GM19043 (cell line): ENCODE data around the gene RAB21.
"Not testable (repeated sequence)": the region's sequence is repeated elsewhere in the genome, so short reads cannot be mapped to it uniquely, and the experiment has no call there.

Source experiments
- ATAC-seq: cut with Tn5 transposase; IDR thresholded peaks from one replicate; pipeline ENCODE4 v1.9.1; 2021; ENCODE audit warnings: low read depth; ENCODE audit not compliant: unreplicated experiment

Gene RAB21

DNA sequence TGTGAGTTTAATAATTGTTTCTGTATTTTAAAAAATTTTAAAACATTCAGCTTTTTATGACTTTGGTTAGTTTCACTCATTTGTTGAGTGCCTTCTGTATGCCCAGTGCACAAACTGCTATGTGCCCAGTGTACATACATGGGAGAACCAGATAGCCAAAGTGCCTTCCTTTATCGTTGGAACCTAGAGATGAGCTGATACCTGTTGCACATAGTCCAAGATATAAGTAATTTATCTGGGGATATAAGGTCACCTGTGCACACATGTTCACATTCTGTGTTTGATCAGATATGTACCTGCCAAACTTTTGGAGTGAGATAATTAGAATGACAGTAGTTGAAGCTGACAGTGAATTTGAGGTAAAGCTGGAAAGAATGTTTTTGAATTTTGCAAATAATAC lies 37.9 kb downstream of the RAB21 start:
- ATAC-seq: no peak

DNA sequence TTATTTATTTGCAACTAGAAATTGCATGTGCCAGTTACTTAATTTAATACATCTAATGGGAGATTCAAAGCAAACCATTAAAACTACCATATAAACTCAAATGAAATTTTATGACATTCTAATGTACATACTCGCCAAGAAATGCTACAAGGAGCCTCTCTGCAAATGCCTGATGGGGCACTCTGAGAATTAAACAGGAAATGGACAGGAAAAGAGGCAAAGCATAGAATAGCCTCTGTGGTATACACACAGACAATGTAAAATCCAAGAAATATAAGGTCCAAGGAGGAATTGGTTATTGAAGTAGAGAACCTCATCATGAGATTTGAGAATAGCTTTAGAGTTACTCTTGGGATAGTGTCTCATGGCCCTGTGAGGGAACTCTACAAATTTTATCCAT lies 41.2 kb downstream of the RAB21 start:
- ATAC-seq: no peak

DNA sequence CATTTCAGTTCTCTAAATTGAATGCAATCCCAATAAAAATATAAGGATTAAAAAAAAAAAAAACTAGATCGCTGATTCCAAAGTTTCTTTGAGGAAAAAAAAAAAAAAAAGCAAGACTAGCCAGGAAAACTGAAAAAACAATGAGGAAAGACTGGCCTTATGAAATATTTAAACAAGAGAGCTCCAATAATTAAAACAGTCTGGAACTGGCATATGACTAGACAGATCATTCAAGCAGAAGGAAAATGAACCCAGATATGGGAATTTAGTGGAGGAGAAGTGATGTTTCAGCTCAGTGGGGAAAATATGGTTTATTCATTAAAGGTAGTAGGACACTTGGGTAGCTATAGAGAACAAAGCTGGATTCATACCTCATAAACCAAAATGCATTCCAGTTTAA lies 42.9 kb downstream of the RAB21 start:
- ATAC-seq: no peak

DNA sequence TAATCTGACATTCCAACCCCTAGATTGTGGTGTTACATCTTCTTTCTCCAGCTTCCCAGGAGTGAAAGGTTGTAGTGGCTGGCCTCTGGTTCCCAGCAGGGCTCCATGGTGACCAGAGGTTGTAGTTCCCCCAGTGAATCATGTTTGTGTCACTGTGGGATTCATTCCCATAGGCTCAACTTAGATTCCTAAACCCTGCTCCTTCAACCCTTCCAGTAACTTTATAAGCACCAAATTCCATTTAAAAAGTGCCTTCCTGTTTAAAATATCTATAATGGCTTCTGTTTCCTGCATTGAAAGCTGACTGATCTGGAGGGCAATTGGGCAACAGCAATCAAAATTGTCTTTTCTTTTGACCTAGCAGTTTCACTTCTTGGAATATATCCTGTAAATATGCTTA lies 44.4 kb downstream of the RAB21 start:
- no peak for ATAC-seq

DNA sequence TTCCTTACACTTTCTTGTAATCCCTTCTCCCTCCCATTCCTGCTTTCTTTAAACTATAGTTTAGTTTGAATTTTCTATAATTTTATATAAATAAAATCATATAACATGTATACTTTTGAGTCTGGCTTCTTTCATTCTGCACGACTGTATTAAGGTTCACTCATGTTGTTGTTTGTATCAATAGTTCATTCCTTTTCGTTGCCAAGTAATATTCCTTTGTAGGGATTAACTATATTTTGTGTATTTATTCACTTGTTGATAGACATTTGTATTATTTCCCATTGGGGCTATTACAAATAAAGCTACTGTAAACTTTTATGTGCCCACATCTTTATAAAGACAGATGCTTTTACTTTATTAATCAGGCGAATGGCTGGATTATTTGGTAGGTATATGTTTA lies 45.5 kb downstream of the RAB21 start:
- ATAC-seq: no peak

DNA sequence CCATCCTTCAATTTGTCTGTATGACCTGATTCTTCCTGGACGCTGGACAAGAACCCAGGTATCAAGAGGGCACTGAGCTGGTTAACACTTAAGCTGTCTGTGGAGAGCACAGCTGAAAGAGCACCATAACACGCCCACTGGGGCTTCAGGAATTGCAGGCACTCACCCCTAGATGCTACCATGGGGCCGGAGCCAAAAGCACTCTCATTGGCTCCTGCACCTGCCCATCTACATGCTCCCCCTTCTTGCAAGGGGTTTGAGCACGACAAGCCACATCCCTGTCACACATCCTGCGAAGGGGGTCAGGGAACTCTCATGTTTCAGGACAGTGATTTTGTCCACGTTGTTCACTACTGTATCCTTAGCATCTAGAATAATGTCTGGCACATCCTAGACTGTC lies 49.8 kb downstream of the RAB21 start:
- ATAC-seq: no peak

DNA sequence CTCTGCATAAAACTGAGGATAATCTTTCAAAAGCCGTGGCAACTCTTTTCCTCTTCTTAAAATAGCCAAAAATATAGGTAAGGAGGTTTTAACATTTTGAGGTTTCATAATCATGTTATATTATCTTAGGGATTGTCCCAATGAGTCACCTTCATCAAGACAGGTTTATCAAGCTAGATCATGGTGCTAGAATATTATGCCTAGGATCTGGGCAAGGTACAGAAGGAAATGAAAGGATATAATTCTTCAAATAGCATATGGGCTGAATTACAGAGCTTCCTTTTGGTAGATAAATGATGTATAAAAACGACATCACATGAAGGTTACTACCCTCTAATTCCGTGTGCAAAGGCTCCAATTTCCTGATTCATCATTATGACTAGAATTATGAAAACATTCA lies 56.3 kb downstream of the RAB21 start:
- ATAC-seq: no peak

DNA sequence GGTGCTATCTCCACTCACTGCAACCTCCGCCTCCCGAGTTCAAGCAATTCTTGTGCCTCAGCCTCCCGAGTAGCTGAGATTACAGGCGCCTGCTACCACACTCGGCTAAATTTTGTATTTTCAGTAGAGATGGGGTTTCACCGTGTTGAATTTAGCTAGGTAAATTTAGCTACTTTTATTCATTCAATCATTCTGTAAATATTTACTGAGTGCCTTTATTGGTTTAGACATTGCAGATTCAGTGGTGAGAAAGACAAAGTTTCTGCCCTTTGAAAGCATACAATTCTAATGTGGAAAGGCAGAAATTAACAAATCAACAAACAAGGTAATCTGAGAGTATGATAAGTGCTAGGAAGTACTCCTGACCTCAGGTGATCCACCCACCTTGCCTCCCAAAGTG lies 60.6 kb downstream of the RAB21 start:
- not testable (repeated sequence) for ATAC-seq

DNA sequence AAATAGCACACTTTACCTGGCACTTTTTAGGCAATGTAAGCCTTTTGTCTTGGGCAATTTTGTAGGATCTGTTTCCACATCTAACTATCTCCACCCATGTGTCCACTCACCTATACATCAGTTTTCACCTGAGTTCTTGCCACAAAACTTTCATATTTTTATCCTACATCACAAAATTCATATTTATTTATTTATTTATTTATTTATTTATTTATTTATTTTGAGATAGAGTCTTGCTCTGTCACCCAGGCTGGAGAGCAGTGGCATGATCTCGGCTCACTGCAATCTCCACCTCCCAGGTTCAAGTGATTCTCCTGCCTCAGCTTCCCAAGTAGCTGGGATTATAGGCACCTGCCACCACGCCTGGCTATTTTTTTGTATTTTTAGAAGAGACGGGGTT lies 67.4 kb downstream of the RAB21 start:
- not testable (repeated sequence) for ATAC-seq

DNA sequence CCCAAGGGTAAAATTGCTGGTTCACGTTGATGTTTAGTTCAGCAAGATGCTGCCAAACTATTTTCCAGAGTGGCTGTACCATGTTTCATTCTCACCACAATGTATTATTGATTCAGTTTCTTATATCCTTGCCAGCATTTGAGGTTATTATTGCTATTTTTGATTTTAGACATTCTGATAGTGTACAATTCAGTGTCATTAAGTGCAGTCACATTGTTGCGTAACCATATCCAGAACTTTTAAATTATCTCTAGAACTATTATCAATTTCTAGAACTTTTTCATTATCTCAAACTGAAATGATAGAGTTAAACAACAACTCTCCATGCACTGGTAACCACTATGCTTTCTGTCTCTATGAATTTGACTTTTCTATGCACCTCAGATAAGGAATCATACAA lies 74.2 kb downstream of the RAB21 start:
- ATAC-seq: no peak

DNA sequence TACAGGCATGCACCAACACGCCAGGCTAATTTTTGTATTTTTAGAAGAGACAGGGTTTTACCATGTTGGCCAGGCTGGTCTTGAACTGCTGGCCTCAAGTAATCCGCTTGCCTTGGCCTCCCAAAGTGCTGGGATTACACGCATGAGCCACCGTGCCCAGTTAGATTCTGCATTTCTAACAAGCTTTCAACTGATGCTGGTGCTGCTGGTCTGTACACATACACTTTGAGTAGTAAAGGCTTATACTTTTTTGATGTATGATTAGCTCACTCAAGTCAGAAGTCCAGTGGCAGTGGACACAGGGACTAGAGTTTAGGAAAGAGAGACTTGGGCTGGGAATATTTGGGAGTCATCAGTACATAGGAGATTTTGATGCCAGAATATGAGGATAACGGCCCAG lies 82.7 kb downstream of the RAB21 start:
- ATAC-seq: no peak

DNA sequence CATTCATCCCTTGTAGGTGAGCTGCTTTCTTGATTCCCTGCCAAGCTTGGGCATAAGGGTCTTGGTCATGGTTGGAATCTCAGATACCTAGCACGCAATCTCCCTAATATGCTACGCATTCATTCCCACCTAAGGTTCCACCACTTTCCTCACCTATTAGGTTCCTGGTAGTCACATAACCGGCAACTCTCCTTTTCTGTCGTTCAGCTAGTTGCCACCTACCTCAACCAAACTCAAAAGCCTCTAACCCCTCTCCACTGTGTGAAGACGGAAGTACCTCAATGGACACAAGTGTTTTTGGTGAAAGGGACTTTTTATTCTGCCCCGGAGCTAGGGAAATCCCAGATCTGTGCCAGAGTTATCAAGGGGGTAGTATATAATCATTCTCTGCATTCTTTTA lies 83.6 kb downstream of the RAB21 start:
- no peak for ATAC-seq

DNA sequence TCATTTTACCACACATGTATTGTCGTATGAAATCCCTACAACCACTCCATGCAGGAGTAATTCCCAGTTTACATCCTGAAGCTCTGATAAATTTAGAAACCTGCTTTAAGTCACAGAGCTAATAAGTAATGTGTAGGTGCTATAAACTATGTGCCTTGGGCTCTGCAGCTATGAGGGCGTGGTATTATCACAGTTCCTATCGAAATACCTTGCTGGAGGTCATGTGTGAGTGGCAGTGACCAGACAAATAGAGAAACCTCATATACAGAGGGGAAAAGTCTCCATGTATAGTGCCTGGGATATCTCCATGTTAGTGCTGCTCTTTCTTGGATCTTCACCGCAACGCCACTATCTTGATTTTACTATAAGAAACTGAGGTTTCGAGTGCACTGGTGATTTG lies 84.0 kb downstream of the RAB21 start:
- no peak for ATAC-seq

DNA sequence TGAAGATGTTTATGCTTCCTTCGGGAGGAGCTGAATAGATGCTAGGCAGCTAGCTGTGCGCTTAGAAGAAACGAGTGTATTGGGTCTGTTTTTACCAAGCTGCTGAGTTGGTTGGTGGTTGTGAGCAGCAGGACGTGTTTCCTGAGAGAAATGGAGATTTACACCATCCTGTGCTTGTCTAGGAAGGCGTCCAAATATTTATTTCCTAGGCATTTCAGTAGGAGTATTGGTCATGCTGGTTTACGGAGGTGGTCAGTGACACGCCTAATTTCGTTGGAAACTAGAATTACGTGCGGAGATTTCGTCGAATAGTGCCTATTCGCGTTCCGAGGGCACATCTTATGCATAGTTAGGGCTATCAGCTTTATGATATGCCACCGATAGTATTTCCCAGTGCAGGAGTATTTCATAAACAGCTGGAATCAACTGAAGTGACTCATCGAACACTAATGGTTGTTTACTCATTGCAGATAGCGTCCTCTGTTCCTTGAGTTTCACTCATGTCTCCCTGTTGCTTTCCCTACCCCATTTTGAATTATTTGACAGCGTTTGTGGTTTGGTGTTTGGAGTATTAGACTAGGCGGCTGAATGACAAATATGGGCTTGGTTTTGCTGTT lies 85.7 kb downstream of the RAB21 start:
- ATAC-seq: peak; percentile 0

DNA sequence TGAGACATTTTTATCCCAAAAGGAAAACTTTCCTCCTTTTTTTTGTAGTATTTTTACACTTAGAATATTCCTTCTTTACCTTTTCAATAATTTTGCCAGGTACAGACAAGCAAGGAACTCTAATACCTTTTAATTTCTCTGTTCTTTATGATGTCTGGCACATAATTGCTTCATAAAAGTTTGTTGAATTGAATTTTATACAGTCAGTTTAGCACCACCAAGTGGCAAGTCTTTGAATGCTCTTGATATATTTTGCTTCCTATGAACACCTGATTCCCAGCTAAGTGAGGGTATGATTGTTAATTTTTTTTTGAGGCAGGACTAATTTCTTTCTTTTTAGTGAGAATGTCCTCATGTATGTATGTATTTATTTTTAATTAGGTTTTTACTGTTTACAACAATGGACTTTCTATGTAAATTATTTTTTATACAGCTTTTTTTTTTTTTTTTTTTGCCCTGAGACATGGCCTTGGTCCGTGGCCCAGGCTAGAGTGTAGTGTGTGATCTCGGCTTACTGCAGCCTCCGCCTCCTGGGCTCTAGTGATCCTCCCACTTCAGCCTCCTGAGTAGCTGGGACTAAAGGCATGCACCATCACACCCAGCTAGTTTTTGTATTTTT lies 91.8 kb downstream of the RAB21 start:
- ATAC-seq: peak; percentile 47

DNA sequence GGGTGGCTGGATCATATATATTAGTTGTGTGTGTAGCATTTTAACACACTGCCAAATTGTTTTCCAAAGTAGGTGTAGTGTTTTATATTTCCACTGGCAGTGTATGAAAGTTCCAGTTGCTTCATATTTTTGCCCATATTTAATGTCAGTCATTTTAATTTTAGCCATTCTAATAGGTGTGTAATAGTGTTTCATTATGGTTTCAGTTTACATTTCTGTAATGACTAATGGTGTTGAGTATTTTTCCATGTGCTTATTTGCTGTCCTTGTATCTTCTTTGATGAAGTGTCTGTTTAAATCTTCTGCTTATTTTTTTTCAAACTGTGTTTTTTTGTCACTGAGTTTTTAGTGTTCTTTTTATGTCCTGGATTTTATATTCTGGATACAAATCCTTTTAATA lies 93.5 kb downstream of the RAB21 start:
- ATAC-seq: no peak

DNA sequence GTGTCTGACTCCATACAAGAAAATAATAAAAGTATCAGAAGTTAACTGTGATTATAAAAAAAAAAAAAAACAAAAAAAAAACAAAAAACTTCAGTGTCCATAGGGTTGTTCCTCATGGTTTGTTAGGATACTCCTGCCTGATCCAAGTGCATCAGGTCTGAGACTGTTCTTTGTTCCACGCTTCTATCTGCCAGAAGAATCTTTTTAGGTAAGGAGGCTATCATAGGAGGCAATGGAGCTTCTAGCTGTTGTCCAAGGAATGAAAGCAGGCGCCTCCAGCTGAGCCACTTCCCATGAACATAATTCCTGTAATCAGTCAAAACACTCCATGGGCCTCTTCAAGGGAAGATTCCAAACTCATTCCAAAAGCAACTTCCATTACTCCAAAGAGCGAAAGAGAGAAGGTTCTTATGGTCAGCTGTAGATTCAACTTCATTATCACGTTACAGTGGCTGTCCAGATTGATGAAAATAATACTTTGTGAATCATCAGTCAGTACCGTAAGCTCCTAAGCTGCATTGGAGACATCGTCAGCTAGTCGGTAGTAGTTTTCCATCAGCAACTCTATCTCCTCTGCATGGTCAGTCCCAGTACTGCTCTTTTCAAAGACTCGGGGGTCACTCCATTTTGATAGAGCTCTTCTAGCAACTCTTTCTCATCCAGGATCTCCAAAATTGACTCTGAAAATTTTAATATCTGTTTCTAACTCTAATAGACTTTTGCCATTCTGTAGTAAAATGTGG lies 94.6 kb downstream of the RAB21 start:
- no peak for ATAC-seq
